Measurements from ENCODE around the gene COL13A1.

COL13A1 gene

DNA sequence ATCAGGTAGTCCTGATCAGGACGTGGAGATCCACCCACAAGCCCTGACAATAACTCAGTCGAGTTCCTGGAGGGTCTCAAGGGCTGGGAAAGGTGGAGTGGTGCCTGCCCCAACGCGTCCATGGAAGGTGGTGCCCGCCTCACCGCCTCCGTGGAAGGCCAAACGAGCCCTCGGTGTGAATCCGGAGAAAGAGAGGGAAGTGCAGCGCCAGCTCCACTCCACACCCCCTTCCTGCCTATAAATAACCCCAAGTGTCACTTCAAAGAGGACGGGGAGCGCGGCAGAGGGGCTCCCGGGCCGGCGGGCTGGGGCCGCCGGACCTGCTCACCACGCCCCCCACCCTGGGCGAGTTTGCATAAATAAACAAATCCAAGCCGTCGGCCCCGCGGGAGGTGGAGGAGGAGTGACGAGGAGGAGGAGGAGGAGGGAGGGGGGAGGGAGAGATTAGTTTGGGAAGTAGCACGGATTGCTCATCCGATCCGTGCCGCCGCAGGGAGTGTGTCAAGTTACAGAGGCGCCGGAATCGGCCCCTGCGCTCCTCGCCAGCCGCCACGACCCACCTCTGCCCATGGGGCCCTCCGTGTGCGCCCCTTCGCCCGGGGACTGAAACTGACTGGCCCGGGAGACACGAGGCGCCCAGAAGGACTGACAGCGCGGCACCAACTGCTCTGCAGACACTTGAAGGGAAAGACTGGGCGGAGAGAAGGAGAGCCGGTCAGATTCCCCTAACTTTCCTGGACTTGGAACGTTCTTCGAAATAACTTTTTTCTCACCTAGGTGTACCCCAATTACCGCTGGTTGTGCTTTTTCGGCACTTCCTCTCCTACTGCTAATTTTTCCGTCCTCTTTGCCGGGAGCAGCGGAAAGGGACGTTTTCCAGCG, at the start of gene COL13A1:
COL13A1 (plus strand) TSS at position 473 of the 882 bp plus-strand sequence. CDS start 518 bp downstream, outside the sequence.
- no peak for DNase-seq

DNA sequence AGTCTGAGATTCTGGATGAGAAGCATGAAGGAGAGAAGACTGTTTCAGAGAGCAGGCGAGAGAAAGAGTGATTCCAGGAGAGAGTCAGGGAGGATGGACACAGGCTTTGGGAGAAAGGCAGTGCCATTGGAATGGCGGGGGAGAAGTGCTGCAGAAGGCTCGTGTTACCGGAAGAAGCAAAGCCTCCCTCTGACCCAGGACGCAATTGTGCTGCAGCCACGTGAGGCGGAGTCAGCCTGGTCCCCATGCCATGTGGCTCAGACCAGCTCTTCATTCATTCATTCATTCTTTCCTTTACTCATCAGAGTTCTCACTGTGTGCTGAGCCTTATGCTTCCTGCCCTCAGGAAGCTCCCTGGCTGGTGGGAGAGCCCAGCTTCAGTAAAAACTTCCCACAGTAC, 49.2 kb upstream of the COL13A1 start:
- no peak for DNase-seq

DNA sequence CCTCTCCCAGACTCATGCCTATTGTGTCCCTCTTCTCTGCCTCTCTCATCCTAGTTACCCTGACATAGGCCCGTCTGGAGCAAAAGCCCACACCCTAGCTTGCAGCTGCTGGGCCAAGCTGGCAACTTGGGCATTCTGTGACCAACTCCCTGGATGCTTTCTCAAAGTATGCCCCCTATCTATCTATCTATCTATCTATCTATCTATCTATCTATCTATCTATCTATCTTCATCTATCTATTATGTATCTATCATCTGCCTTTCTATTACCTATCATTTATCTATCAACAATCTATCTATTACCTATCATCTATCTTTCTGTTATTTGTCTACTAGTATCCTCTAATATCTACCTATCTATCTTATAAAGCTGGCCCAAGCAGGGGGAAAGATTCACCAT, 45.4 kb upstream of the COL13A1 start:
- no peak for DNase-seq

DNA sequence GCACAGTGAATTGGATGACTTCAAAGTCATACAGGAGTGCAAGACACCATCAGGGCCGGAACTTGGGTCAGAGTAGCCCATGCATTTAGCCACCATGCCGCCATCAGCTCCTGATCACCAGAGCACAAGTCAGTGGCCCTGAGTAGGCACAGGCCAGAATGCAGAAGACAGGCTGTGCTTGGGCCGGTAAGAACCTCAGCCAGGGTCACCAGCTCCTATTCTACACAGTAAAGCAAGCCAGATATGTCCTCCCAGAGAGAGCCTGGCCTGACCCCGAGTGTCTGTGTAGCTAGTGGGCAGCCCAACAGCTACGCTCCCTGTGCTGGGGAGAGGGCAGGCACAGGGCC, 44.5 kb upstream of the COL13A1 start:
- DNase-seq: no peak

DNA sequence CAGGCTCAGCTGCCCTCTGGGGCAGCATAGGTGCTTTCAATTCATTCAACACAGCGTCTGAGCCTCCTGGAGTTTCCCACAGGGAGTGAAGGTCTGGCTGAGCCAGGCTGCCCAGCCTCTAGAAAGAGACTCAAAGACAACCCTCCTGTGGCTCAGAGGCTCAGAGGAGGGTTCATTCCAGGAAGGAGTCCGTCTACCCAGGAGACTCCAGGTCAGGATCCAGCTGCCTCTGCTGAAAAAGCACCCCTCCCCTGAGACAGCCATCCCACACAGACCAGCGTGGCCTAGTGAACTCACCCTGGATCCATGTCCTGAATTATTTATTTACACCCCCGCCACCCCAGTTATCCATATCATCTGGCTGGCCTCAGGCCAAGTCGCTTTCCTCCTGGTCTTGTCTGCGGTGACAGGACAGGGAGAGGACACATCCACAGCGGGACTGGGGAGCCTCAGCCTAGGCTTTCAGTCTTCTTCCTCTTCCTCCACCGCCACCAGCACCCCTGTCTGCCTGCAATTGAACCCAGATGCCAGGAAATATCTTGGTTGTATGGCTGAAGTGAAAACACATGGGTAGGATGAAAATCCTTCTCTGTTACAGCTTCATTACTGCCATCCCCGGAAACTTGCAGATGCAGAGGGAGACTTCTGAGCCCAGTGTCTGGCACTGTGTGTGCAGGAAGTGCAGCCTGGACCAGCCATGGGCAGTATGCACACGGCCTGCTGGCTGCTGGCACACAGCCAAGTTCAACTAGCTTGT, 44.0 kb upstream of the COL13A1 start:
- no peak for DNase-seq

DNA sequence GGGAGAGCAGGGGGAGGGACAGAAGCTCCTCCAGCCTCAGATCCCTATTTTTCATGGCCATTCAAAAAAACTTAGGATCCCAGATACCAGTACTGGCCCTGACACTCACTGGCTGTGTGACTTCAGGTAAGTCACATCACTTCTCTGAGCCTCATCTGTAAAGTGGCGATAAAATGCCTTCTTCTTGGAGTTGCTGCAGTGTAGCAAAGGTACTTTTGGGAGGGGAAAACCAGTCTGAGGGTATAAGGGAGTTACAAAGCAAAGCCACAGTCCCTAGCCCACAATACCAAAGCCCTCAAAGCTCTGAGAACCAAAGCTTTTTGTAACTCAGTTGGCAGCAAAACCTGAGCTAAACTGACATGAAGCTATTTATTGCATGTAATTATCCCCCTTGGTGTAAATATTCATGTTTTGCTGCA, 43.4 kb upstream of the COL13A1 start:
- no peak for DNase-seq

DNA sequence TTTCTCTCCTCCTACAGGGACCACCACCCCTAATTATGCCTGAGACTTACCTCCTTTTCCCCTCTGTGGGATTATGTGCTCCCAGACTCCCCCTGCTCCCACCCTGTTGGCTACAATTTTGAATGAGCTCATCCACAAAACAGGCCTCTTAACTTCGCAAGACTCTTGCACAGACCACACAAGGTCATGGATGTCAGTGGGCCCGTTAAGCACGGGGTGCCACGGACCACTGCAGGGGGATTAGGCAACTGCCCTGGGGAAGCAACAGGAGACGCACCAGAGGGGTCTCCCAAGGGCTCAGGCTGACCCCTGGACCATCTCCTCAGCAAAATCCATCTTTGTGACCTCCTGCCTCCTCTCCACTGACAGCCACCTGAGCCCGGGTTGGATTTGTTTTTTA, 42.1 kb upstream of the COL13A1 start:
- DNase-seq: no peak

DNA sequence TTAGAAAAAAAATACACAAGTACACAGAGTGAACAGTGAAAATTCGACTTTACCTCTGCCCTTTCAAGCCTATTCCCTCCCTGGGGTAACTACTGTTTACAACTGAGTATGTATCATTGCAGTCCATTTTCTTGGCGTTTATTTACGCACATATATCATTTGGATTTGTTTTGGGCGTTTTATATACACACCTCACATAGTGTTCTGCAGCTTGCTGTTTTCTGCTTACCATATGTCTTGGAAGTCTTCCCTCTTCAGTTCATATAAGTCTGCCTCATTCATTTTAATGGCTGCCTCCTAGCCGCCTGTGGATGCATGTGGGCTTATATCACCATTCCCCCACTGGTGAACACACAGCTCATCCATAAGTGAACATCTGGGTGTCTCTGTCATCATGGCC, 41.6 kb upstream of the COL13A1 start:
- no peak for DNase-seq

DNA sequence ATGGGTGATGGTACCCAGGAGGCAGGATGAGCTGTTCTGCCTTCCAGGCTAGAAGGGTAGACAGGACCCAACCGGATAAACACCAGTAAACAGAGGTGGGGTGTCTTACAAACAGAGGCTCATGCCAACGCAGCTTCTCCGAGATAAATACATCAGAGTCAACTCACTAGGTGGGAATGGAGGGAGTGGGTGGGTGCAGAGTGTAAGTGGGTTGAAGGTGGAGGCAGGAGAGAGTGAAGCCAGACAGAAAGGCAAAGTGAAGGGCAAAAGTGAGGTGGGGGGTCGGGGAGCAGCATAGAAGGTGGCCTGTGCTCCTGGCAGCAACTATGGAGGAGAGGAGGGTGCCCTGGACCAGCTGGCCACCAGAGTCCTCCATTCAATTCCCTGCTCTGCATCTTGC, 40.4 kb upstream of the COL13A1 start:
- DNase-seq: no peak

DNA sequence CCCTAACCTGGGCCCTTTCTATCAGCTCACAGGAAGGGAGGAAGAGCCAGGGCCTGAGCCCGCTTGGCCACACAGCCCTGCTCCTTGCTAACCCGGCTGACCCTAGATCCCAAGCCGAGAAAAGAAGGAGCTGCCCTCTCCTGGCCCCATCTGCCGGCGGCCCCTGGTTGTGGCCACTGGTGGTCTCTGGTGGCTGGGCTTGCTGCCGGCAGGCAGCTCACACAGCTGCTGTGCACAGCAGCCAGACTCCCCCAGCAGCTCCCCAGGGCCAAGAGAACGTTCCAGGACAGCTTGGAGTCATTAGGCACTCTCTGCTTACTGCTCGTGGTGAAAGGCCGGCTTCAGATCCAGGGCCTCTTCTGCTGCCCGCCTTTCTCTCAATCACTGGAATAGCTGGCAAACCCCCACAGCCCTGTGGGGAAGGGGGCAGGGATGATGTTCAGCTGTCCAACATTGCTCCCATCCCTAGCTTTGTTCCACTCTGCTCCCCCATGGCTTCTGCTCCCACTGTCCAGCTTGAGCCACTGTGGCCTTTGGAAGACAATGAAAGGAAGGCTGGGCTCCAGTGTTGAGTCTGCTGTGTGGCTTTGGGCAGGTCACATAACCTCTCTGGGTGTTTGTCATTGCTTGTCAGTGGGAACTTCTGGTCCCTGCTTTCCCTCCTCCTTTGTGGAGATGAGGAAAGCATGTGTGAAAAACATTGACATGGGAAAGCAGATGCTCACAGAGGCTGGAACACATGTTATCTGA, 35.4 kb upstream of the COL13A1 start:
- DNase-seq: no peak

DNA sequence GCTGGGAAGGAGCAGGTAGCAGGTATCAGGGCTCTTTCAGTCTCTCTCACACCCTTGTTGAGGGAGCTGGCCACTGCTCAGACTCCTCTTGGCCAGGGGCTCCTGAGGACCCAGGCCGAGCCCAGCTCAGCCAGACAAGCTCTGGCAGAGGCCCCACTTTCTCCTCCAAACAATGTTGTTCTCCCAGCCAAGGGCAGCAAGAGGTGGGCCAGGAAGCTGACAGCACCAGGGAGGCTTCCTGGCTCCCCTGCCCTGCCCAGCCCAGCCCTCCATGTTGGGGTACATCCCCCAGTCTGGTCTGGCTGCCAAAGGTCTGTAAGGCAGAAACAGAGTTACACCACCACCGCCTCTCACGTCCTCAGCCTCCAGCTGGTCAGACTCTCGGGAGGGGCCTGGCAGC, 33.9 kb upstream of the COL13A1 start:
- DNase-seq: no peak

DNA sequence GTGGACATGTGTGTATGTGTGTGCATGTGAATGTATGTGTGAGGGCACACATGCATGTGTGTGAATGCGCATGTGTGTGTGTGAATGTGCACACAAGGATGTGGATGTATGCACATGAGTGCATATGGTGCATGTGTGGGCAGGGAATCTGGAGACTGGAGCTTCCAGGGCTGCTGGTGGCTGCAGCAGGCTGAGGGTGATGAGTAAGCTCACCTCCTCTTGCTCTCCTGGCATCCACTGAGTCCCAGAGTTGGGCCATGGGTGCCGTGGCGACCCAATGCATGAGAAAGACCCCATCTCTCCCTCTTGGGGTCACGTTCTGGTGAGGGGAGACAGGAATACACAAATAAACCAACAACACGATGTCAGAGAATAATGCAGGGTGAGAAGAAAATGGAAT, 33.3 kb upstream of the COL13A1 start:
- no peak for DNase-seq

DNA sequence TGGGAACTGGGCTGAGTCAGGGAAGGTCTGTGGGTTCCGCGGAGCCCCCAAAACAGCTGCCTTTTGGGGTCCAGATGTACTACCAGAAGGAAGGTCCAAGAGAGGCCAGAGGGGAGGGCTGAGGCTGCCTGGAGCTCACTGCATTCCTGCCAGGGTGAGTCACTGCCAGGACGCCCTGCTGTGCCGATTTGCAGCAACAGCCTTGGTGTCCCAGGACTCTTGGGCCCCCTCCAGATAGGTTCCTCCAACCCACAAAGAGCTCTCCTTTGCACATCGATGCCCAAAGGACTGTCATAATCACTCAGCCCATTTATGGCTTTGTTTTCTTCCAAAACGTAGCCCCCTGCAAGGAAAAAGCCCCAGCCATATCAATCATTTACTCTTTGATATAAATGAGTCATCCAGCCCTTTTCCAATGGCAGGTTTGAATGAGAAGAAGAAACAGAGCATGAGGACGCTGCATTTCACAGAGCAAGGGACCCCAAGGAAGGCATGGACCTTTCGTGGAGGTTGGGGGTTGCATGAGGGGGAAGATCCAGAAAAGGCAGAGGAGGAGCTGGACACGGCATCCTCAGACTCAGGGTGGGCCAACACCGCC, 32.2 kb upstream of the COL13A1 start:
- DNase-seq: no peak

DNA sequence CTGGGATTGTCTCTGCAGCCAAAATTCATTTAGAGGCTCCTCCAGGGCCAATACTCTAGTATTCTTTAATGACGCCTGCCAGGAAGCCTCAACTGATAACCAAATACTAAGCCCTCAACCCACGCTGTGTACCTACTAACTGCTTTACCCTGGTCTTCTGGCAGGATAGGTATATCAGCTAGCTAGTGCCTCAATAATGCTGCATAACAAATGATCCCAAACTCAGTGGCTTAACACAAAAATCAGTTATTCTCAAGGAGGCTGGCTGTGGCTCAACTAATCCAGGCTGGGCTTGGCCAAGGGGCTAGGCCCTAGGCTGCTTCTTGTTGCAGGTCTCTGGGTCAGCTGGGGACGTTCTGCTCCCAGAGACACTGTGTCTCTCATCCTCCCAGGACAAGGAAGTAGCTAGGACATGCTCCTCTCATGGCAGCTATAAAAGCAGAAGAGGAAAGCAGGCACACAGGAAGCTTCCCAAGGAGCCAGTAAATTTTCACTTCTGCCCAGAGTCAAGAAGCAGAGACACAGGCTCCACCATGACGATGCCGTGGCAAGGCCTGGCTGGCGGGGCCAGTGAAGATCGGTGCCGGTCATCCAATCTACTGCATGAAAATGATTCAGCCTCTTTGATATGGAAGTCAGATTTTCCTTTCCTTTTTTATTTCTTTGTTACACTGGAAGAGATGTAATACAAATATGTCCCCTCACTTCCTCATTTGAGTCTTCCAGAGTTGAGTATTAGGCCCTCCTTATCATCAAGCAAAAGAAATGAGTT, 28.6 kb upstream of the COL13A1 start:
- DNase-seq: no peak

DNA sequence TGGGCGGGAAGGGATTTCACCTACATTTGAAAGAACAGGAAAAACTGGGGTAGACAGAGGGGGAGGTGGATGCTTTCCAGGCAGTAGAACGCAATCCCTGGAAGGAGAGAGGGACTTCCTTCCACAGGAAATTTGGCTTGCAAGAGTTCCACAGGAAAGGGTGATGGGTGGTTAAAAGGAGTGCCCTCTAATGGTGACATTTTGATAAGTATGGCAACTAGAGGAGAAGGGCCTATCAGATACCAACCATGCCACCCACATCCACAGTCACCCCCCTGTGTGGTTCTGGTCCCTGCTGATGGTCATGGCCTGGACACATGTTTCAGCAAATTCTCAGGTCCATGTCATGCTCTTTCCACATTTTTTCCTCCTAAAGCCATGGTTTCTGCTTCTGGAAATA, 27.1 kb upstream of the COL13A1 start:
- DNase-seq: no peak

DNA sequence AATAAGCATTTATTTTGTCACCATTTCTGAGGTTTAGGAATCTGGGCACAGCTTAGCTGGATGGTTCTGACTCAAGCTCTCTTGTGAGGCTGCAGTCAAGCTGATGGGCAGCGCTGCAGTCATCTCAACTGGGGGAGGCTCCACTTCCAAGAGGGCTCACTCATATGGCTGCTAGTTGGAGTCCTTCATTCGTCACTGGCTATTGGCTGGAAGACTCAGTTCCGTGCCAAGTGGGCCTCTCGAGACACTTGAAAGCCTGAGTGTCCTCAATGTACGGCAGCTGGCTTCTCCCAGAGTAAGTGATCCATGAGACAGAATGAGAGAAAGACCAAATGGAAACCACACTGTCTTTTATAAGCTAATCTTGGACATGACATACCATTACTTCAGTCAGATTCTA, 21.6 kb upstream of the COL13A1 start:
- DNase-seq: no peak

DNA sequence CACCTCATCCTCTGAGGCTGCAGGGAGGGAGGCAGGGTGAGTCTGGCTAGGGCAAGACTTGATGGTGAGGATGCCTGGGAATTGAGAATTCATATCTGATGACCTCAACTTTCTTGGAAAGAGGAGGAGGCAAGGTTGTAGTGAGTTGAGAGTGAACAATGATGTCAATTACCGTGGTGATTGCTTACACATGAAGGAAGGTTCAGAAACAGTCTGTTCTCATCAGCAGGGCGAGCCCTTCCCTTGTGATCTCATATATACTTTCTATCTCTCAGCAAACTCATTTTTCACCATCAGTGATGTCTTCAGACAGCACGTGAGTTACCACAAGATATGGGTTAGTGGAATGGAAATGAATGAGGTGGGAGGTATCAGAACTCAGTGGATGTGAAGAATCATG, 20.1 kb upstream of the COL13A1 start:
- no peak for DNase-seq

DNA sequence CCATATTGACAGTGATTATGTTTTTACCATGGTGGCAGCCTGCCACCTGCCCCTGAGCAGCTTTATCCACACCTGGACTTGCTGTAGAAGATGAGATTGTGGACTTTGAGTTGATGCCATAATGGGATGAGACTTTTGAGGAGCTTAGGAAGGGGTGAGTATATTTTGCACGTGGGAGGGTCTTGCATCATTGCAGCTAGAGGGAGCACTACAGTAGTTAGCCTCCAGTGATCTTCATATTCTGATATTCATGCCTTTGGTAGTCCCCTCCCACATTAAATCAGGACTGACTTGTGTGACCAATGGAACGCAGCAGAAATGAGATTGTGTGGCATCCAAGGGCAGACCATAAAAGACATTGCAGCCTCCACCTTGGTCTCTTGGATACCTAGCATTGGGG, 18.2 kb upstream of the COL13A1 start:
- no peak for DNase-seq

DNA sequence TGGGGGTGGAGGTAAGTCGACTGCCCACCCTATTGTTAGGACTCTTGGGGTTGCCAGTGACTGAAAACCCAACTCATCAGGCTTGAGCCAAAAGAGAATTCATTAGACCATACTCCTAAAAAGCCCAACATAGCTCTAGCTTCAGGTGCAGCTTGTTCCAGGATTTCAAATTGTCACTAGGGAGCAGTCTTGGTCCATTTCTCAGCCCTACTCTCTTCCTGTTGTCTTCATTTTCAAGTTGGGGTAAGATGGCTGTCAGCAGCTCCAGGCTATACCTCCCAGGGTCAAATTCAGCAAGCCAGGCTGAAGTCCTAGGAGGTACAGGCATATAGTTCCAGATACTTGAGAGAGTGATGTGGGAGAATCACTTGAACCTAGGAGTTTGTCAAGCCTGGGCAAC, 14.9 kb upstream of the COL13A1 start:
- no peak for DNase-seq

DNA sequence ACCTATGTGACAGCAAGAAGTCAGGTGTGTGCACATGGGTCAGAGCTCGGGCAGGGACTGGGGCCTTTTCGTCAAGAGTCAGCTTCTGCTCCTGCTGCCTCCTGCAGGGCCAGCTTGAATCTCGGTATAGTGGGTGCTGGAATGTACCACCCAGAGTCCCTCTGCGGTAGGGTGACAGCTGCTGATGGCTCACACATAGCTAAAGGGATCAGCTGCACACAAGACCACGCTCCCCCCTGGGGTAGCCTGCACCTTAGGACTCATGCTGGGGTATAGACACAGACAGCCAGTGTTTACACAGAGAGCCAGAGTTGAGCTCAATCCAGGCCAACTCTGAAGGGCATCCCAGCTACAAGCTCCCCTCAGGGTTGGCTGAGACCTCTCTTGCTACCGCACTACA, 14.0 kb upstream of the COL13A1 start:
- no peak for DNase-seq

DNA sequence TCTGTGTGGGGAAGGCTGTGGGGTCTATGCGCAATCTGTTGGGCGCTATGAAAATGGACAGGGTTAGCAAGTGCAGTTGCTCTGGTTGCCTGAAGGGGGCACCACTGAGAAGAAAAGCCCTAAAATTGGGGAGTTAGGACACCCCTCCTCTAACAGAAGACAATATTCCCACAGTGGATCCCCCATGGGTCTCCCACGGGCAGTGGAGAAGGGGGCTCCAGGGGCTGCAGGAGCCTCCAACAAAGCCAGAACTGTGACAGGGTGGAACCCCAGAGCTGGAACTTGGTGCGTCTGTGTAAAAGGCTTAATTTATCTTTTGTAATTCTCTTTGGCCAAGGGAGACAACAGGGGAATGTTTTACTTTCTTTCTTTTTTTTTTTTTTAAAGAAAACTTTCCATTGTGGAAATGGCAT, 12.5 kb upstream of the COL13A1 start:
- DNase-seq: no peak

DNA sequence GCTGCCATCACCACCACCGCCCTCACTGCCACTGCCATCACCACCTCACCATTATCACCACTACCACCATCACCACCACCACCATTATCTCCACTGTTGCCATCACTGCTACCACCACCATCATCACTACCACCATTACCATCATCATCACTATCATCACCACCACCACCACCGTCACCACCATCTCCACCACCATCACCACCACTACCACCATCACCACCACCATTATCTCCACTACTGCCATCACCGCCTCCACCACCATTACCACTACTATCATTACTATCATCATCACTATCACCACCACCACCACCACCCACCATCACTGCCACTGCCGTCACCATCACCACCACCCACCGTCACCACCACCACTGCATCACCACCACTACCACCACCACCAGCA, 9.9 kb upstream of the COL13A1 start:
- no peak for DNase-seq

DNA sequence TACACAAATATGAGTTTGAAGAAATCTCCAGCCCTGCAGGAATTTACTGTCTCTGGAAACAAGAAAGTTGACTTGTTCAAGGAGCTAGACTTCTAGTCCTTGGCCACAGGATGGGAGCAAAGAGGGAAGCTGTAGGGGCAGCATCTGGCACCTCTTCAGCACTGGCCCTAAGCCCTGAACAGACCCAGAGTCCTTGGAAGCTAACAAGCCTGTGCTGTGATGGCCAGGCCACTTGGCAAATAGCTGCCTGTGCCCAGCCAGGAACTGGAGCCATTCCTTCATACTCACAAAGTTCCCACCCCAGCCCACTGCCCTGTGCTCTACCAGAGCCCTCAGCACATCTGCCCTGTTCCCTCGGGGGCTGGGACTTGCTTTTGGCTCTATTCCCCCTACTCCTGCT, 9.4 kb upstream of the COL13A1 start:
- no peak for DNase-seq
